ENCODE data around the gene GRAMD4.

GRCh38 chr22:46571642-46572250, 48.4 kb upstream of the GRAMD4 start:
- TF ChIP-seq CTCF (IDR thresholded peaks at IDR 0.05) (no peak), POLR2AphosphoS5 (IDR thresholded peaks at IDR 0.05) (no peak)

Measured in breast epithelium (tissue), 3 donors.